DMS53 treated with DMSO at 0.1 percent for 48 hours (cell line): ENCODE results near the gene MEF2A.

ENCODE experiments used
- DNase-seq: peaks from one replicate; lab custom pipeline; 2025; ENCODE audit not compliant: unreplicated experiment; lab: John Stamatoyannopoulos, UW

MEF2A gene

DNA sequence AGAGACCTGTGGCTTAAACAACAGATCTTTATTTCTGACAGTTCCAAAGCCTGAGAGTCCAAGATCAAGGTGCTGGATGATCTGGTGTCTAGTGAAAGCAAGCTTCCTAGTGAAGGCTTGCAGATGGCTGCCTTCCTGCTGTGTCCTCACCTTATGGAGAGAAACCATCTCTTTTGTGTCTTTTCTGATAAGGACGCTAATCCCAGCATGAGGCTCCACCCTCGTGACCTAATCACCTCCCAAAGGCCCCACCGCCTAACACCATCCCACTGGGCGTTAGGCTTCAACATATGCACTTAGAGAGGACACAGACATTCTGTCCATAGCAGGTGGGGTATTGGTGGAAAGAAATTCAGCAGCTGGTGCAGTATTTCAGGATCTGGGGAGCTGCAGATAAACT lies 187.3 kb downstream of the MEF2A start:
- DNase-seq = no peak

DNA sequence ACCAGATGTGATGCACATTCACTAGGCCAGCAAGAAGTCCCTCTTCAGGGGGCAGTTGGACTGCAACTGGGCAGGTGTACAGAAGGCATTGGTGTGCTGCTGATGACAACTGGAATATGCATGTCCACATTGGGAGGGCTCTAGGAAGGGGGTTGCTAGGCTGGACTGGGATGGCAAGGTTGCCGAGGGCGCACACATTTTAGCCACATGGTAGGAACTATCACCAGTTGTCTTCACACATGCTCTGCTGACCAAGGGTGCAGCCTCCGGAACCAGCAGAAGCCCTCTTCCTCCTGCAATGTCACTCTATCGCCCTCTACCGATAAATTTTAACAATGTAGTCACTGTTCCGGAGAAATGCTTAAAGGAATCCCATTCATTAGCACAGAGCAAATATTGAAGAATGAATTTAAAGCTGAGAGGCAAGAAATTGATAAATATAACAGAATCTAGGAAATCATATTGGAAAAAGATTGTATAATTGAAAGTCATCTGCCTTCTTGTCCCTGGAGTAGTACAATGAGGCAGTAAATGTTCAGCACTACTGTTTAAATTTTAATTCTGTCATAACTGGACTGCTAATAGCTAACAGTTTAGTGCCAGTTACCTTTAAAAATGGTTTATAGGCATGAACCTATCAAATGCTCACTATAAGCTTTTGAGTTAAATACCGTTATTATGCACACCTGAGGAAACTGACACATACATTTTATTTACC lies 190.1 kb downstream of the MEF2A start:
- DNase-seq = peak; percentile 62

DNA sequence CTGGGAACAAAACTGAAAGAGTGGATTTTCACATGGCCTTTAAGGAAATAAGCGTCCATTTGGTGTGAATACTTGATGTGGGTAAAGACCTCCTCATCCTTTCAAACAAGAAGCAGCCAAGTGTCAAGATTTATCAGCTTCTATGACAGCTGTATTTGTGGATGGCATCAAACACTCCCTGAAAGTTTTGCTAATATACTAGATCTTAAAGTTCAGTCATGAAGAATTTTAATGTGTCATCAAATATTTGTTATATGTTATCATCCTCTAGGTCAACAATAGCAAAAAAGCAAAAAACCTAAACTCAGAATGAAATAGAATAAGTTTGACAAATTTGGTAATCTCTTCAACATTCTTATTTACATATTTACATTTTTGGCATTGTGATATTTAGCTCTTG lies 196.5 kb downstream of the MEF2A start:
- no peak for DNase-seq

DNA sequence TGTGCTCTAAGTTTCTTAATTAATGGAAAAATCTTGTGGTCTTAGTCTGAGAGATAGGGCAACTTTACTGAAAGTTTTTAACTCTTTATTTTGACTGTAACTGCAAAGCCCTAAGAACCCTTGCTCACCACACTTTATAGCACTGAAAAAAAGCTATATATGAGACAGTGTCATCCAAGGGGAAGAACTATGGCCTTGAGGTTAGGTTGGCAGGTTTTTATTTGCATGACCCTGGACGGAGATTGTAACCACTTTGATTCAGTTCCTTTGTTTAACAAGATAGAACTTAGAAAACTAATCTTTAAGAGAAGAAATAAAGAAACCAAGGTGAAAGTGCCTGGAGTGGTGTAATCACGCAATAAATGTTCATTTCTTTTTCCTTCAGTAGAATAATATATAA lies 198.0 kb downstream of the MEF2A start:
- no peak for DNase-seq

DNA sequence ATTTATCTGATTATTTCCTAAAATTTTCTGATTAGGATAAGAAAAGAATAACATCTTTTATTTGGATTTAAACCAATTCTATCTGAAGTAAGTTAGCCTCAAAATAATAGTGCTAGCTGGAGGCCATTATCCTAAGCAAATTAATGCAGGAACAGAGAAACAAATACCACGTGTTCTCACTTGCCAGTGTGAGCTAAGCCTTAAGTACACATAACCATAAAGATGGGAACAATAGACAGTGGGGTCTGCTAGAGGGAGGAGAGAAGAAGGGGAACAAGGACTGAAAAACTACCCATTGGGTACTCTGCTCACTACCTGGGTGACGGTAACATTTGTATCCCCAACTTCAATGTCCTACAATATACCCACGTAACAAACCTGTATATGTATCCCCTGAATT lies 198.7 kb downstream of the MEF2A start:
- peak; percentile 5 for DNase-seq
